Thyroid gland (tissue), 4 donors: ENCODE measurements around the gene GALM. TPM values are rescaled to one million over a fixed set of nuclear protein-coding genes. Genes with fewer than 3 reads are reported as not detected.

ENCODE experiments used
- DNase-seq, 2 donors: peaks; one replicate each; pipeline ENCODE4 v3.0.0-alpha.2; 2019
- H3K27ac ChIP-seq, 3 donors: fragments of 200-600 bp; sonication (generic); 1 replicate in 2 of 3; 2 replicates in 1 of 3; pipeline ENCODE4 v1.5.1; 2016 to 2019; ENCODE audit warnings: mild to moderate bottlenecking in 1 of 3, moderate library complexity in 1 of 3
- H3K27me3 ChIP-seq: fragments of 200-600 bp; sonication (generic); one replicate; pipeline ENCODE4 v1.5.1; 2019
- H3K36me3 ChIP-seq, 2 donors: fragments of 200-600 bp; sonication (generic); one replicate each; pipeline ENCODE4 v1.5.1; 2016 to 2019
- H3K4me1 ChIP-seq, 2 donors: fragments of 200-600 bp; sonication (generic); one replicate each; pipeline ENCODE4 v1.5.1; 2017 to 2019
- H3K4me3 ChIP-seq, 3 donors: fragments of 200-600 bp; sonication (generic); replicated peaks in 1 of 3; 1 replicate in 2 of 3; 2 replicates in 1 of 3; pipeline ENCODE4 v1.5.1; 2016; ENCODE audit warnings: mild to moderate bottlenecking in 1 of 3
- H3K9me3 ChIP-seq: fragments of 200-600 bp; sonication (generic); one replicate; pipeline ENCODE4 v1.5.1; 2017
- POLR2A ChIP-seq, 2 donors: fragments of 450-650 bp; IDR thresholded peaks; one replicate each; pipeline ENCODE4 v1.6.1; 2017; ENCODE audit warnings: antibody characterized with exemption in 2 of 2, mild to moderate bottlenecking in 2 of 2, moderate library complexity in 1 of 2
- WGBS, 2 donors: methylation state at CpG; one replicate each; pipeline ENCODE4 v1.1.5; 2017; 5-methylcytosine and 5-hydroxymethylcytosine counted together
- intact Hi-C: fragments of 100-400 bp; cut with DNase I; formaldehyde crosslinking; loops from one replicate; pipeline ENCODE4 v1.15.1; 2023
- total RNA-seq, 4 donors: library from RNA; depleted of rRNA; stranded (reverse); fragments of >200 nt; gene quantifications; one replicate each; pipeline ENCODE4 v1.2.3, GENCODE V29; 2016
- TF ChIP-seq, protein P1 (sequence below), 6 experiments: fragments of 200-600 bp in 3 of 6; fragments of 450-650 bp in 3 of 6; sonication (generic) in 3 of 6; IDR thresholded peaks; one replicate each; pipeline ENCODE4 v1.5.1; 2016 to 2019; ENCODE audit warnings: antibody characterized with exemption in 6 of 6, mild to moderate bottlenecking in 2 of 6, inconsistent platforms in 1 of 6, moderate library complexity in 1 of 6

GALM gene
- total RNA-seq, 4 donors from 2014 or later, result 13.1 to 32.9 (median 25.8) TPM

GRCh38 chr2:38653715-38654527 is 12.0 kb upstream of the GALM start:
- no peaks in the 10 kb centered on the region for H3K4me1 ChIP-seq
- no peaks in the 10 kb centered on the region for H3K27me3 ChIP-seq
- 89 to 90% methylated on average over 10 of the region's 10 CpGs for WGBS, 2 donors
- intact Hi-C loops, result no loop called here
- no peaks in the 10 kb centered on the region for H3K9me3 ChIP-seq
- H3K36me3 ChIP-seq, result no peaks in the 10 kb centered on the region
- no peak overlapping the region for H3K4me3 ChIP-seq
- DNase-seq, result no peak
- TF ChIP-seq, protein P1, sequence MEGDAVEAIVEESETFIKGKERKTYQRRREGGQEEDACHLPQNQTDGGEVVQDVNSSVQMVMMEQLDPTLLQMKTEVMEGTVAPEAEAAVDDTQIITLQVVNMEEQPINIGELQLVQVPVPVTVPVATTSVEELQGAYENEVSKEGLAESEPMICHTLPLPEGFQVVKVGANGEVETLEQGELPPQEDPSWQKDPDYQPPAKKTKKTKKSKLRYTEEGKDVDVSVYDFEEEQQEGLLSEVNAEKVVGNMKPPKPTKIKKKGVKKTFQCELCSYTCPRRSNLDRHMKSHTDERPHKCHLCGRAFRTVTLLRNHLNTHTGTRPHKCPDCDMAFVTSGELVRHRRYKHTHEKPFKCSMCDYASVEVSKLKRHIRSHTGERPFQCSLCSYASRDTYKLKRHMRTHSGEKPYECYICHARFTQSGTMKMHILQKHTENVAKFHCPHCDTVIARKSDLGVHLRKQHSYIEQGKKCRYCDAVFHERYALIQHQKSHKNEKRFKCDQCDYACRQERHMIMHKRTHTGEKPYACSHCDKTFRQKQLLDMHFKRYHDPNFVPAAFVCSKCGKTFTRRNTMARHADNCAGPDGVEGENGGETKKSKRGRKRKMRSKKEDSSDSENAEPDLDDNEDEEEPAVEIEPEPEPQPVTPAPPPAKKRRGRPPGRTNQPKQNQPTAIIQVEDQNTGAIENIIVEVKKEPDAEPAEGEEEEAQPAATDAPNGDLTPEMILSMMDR (IDR thresholded peaks at IDR 0.05), result no peak
- no peak for TF ChIP-seq POLR2A (IDR thresholded peaks at IDR 0.05)
- no peak overlapping the region for H3K27ac ChIP-seq

DNA sequence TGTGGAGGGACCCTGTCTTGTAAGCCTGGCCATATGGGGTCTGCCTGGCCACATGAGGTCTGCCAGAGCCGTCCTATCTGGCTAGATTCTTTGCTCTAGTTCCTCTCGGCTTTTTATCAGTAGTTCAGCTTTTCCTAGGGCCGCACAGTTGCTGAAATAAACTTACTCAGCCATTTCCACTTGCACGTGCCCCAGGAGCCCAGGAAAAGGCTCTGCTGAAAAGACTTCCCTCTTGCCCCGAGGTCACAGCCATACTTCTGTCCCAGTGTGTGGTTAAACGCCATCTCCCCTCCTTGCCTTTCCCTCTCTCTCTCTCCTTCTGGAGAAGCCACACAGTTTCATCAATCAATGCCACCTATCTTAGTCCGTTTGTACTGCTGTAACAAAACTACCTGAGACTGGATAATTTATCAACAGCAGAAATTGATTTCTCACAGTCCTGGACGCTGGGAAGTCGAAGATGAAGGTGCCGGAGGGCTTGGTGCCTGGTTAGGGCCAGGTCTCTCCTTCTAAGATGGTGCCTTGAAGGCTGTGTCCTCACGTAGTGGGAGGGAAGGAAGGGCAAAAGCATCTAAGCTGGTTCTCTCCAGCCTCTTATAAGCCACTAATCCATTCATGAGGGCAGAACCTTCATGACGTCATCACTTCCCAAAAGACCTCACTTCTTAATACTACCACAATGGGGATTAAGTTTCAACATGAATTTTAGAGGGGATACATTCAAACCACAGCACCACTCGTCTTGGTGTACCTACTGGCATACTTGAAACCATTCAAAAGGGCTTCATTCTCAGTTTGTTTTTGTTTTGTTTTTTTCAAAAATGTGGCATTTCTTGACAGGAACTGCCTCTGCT is 11.2 kb upstream of the GALM start:
- Histone ChIP-seq H3K36me3 (no peaks in the 10 kb centered on the region), H3K9me3 (no peaks in the 10 kb centered on the region), H3K27me3 (no peaks in the 10 kb centered on the region), H3K4me3 (no peak overlapping the region), H3K4me1 (no peaks in the 10 kb centered on the region), H3K27ac (no peak overlapping the region)
- DNase-seq, result no peak
- 75 to 77% methylated on average over 13 of the region's 13 CpGs for WGBS, 2 donors
- intact Hi-C loops, result no loop called here
- TF ChIP-seq POLR2A (IDR thresholded peaks at IDR 0.05), result no peak
- TF ChIP-seq, protein P1 (IDR thresholded peaks at IDR 0.05), result no peak

GRCh38 chr2:38655441-38655840 is 10.5 kb upstream of the GALM start:
- DNase-seq, result no peak
- intact Hi-C loops, result no loop called here
- no peak for TF ChIP-seq POLR2A (IDR thresholded peaks at IDR 0.05)
- H3K4me3 ChIP-seq, result no peak overlapping the region
- no peaks in the 10 kb centered on the region for H3K27me3 ChIP-seq
- WGBS, 2 donors, result 100% methylated on average over 1 of the region's 1 CpG; no CpG with 5 or more reads in 1 of the 2 donors
- H3K36me3 ChIP-seq, result no peaks in the 10 kb centered on the region
- no peaks in the 10 kb centered on the region for H3K9me3 ChIP-seq
- H3K4me1 ChIP-seq, result no peaks in the 10 kb centered on the region
- no peak overlapping the region for H3K27ac ChIP-seq

GRCh38 chr2:38656866-38657480 is 8.9 kb upstream of the GALM start:
- no peak overlapping the region for H3K4me3 ChIP-seq
- H3K27me3 ChIP-seq, result no peaks in the 10 kb centered on the region
- no peaks in the 10 kb centered on the region for H3K9me3 ChIP-seq
- H3K4me1 ChIP-seq, result no peaks in the 10 kb centered on the region
- intact Hi-C loops, result no loop called here
- DNase-seq, result no peak
- H3K36me3 ChIP-seq, result no peaks in the 10 kb centered on the region
- TF ChIP-seq, protein P1 (IDR thresholded peaks at IDR 0.05), result no peak
- TF ChIP-seq POLR2A (IDR thresholded peaks at IDR 0.05), result no peak
- WGBS, 2 donors, result 88 to 90% methylated on average over 4 of the region's 4 CpGs
- H3K27ac ChIP-seq, result no peak overlapping the region

DNA sequence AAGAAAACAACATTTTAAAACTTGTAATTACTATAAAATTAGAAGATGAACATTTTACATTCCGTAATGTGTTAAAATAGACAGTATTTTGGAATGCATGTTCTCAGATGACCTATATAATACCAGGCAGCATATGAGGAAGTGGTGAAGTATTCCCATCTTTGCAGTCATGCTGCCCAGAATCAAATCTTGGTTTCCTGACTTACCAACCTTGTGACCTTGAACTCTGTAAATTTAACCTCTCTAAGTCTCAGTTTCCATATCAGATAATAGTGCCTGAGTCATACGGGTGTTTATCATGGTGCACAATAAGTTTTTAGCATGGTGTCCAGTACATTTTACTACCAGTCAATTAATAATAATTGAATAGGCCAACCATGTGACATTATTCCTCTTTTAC is 7.3 kb upstream of the GALM start:
- TF ChIP-seq POLR2A (IDR thresholded peaks at IDR 0.05), result no peak
- TF ChIP-seq, protein P1 (IDR thresholded peaks at IDR 0.05), result no peak
- Histone ChIP-seq H3K27me3 (no peaks in the 10 kb centered on the region), H3K4me3 (no peak overlapping the region), H3K27ac (no peak overlapping the region), H3K4me1 (no peaks in the 10 kb centered on the region), H3K9me3 (no peaks in the 10 kb centered on the region), H3K36me3 (no peaks in the 10 kb centered on the region)
- DNase-seq, result no peak
- intact Hi-C loops, result no loop called here
- WGBS, 2 donors, result 85 to 90% methylated on average over 2 of the region's 2 CpGs
